GM19467 (cell line): ENCODE results near the gene HDHD3.
"Not testable (repeated sequence)": the region's sequence is repeated elsewhere in the genome, so short reads cannot be mapped to it uniquely, and the experiment has no call there.

Source experiments
- ATAC-seq: cut with Tn5 transposase; IDR thresholded peaks from one replicate; pipeline ENCODE4 v1.9.1; 2021; ENCODE audit warnings: mild to moderate bottlenecking, moderate library complexity; ENCODE audit not compliant: unreplicated experiment

The HDHD3 gene

DNA sequence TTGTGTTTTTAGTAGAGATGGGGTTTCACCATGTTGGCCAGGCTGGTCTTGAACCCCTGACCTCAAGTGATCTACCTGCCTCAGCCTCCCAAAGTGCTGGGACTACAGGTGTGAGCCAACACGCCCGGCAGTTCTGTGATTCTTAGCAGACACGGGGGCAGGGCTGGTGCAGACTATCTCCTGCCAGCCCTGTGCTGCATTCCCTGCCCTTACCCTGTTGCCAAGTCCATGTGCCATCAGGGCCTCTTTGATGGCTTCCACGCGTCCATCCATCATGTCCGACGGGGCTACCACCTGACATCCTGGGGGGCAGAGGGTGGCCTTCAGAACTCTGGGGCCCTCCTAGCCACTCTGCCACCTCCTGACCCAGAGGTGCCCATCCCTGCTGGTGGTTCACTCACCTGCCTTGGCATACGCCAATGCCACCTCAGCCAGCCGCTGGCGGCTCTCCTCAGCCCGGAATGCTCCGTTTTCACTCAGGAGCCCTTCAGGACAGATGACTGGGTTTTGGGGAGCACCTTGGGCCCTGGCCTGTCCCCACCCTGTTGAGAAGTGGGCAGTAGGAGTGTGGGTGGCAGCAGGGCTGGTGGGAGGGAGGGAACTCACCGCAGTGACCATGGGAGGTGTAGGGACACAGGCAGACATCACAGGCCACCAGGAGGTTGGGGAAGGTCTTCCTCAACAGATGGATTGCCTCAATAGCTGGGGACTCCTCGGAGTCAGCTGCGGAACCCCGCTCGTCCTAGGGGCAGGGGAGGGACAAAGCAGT is 13.6 kb upstream of the HDHD3 start:
- ATAC-seq, result no peak

DNA sequence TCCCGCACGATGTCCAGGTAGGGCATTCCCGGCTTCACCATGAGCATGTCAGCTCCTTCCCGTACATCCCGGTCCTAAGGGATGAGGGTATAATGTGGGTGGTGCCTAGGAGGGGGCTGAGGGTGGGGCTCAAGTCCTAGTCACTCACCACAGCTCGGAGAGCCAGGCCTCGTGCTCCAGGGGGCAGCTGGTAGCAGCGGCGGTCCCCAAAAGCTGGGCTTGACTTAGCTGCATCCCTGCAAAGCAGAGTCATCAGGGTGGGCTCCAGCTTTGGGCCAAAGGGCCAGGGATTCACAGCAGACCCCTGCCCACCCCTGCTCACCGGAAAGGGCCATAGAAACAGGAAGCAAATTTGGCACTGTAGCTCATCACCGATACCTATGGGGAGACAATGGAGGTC is 12.7 kb upstream of the HDHD3 start:
- ATAC-seq, result no peak

DNA sequence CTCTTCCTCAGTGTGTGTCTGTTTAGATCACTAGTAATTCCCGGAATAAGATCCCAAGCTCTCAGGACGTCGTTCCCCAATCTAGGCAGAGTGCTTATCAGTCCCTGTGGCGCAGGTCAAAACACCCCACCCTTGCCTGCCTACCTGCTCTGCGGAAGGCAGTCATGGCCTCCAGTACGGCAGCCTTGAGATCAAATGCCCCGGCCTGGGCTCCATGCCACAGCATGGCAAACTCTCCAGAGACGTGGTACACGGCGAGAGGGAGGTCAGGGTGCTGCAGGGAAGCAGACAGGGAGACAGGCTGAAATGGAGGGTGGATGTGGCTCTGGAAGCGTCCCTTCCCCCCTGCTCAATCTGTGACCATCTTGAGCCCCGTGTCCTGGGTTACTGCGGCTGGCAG is 12.0 kb upstream of the HDHD3 start:
- ATAC-seq, result no peak

DNA sequence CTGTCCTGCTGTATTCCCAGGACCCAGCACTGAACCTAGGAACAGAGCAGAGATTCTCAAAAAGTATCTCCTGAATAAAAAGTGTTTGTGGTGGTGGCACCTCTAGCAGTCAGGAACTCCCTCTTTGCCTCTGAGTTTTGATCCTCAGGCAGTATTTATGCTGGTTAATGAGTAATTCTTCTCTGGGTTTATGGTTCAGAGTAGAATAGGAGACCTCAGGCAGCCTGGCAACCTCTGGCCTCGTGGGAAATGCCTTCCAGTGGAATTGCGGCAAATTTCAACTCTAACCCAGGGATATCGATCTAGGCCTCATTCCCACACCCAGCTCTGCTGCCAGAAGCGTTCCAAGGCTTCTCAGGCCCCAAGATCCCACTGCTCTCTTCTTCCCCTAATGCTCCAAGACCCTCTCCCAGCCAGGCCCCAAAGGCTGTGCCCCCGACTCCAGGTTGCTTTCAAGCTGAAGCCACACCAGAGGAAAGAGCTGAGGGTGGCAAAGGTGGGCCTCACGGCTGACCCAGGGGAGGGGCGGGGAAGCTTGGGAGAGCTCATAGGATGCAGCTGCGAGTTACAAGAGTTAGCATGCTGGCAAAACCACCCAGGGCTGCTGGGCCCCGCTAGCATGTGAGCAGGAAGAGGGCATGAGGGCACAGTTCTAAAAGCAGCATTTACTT is 10.9 kb upstream of the HDHD3 start:
- no peak for ATAC-seq

DNA sequence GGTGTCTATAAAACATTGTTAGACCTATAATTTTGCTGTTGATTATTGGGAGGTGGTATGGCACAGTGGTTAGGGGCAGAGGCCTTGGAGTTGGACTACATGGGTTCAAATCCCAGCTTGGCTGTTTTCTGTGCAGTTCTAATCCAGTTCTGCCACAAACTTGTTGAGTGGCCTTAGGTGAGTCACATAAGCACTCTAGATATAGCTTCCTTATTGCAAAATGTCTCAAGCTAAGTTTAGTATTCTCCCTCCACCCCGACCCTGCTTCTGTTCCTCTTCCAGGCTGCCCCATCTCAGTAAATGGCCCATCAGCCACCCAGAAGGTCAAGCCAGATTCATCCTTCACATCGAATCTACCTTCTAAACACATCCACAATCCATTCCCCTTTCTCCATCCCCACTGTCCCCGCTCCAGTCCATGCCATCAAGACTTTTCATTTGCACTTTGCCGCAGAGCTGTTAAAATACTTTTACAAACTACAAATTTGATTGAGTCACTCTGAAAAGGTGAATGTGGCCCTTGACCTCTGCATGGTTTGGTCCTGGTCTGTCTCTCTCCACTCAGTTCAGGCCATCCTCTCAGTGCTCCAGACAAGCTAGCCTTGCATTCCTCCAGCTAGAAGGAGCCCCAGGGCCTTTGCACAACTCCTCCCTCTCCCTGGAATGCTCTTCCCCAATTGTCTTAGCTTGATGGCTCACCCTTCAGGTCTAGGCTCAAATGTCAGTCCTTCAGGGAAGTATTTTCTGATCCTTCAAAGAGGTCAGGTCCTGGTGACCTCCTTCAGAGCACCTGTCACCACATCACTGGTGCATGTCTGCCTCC is 10.0 kb upstream of the HDHD3 start:
- ATAC-seq, result no peak

DNA sequence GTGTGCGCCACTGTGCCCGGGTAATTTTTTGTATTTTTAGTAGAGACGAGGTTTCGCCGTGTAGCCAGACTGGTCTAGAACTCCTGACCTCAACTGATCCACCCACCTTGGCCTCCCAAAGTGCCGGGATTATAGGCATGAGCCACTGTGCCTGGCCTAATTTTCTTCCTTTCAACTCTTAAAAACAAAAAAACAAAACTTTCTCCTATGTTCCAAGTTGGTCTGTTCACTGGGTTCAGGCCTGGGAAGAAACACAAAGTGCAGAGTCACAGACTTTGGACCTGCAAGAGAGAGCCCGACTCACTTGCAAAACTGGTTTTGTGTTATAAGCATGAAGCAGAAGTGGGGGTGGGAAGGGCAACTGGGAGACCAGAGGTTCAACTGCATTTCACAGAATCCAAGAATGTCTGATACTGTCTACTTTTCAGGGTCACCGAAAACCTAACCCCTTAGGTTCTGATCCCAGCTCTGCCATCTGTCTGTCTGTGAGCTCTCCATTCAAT is 5.2 kb upstream of the HDHD3 start:
- ATAC-seq, result no peak

DNA sequence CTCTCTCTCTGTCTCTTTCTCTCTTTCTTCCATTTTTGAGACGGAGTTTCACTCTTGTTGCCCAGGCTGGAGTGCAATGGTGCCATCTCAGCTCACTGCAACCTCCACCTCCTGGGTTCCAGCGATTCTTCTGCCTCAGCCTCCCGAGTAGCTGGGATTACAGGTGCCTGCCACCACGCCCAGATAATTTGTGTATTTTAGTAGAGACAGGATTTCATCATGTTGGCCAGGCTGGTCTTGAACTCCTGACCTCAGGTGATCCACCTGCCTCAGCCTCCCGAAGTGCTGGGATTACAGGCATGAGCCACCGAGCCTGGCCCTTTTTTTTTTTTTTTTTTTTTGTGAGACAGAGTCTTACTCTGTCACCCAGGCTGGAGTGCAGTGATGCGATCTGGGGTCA is 4.7 kb upstream of the HDHD3 start:
- ATAC-seq, result not testable (repeated sequence)

DNA sequence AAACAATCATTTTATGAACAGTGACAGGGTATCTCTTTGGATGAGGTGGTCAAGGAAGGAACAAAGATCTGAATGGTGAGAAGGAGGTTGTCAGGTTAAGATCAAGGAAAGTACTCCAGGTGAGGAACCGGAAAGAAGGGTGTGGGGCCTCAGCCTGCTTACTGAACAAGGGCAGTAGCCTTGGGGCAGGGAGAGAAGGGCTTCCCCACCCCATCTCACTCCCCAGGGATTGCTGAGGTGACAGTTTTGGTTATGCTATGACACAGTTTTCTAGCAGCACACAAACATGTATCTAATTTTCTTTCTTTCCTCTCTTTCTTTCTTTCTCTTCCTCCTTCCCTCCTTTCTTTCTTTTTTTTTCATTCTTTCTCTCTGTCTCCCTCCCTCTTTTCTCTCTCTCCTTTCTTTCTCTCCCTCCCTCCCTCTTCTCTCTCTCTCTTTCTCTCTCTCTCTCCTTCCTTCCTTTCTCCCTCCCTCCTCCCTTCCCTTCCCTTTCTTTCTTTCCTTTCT is 4.1 kb upstream of the HDHD3 start:
- ATAC-seq, result peak; percentile 41

DNA sequence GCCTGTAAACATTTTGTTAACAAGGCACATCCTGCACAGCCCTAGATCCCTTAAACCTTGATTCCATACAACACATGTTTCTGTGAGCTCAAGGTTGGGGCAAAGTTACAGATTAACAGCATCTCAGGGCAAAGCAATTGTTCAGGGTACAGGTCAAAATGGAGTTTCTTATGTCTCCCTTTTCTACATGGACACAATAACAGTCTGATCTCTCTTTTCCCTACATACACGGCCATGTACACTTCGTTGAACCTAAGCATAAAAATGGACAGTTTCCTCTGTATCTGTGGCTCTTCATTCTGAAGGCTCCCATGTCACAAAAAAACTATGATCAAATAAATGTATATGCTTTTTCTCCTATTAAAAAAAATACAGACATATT is 3.0 kb upstream of the HDHD3 start:
- not testable (repeated sequence) for ATAC-seq

DNA sequence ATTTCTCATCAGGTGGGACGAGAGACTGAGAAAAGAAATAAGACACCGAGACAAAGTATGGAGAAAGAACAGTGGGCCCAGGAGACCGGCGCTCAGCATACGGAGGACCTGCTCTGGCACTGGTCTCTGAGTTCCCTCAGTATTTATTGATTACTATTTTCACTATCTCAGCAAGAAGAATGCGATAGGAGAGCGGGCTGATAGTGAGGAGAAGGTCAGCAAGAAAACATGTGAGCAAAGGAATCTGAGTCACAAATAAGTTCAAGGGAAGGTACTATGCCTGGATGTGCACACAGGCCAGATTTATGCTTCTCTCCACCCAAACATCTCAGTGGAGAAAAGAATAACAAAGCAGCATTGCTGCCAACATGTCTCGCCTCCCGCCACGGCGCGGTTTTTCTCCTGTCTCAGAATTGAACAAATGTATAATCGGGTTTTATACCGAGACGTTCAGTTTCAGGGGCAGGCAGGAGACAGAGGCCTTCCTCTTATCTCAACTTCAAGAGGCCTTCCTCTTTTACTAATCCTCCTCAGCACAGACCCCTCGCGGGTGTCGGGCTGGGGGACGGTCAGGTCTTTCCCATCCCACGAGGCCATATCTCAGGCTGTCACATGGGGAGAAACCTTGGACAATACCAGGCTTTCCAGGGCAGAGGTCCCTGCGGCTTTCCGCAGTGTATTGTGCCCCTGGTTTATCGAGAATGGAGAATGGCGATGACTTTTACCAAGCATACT is 2.5 kb upstream of the HDHD3 start:
- not testable (repeated sequence) for ATAC-seq

DNA sequence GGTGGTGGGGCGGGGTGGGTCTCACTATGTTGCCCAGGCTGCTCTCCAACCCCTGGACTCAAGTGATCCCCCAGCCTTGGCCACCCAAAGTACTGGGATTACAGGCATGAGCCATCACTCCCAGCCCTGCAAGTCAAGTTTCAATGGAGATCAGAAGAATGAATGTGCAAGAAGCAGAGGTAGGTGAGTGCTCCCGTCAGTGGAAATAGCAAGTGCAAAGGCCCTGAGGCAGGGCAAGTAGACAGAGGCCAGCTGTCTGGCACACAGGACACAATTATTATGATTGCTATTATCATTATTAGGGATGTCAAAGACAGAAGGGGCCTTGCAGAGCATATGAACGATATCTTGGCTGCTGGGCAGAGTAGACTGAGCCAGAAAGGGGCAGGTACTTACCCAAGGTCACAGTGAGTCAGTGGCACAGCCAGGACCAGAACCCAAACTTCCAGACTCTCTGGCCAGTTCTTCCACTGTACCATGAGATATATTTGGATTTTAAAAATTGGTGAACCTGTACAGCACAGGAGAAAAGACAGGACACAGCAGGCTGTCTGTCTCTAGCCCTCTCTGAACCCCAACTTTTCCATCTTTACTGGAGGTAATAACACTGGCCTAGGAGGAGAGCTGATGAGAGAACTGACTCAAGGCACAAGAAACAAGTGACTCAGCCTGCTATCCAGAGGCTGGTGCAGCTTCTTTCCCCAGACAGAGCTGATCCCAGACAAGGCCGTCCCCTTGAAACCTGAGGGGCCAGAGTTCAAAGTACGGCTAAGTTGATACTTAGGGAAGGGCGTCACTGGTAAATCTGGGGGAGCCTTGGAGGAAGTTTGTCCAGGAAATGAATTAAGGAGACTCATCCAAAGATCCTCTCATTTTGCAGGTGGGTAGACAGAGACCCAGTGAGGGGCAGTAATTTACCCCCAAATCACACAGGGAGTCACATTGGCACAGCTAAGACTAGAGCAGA is 1.4 kb downstream of the HDHD3 start:
- no peak for ATAC-seq

DNA sequence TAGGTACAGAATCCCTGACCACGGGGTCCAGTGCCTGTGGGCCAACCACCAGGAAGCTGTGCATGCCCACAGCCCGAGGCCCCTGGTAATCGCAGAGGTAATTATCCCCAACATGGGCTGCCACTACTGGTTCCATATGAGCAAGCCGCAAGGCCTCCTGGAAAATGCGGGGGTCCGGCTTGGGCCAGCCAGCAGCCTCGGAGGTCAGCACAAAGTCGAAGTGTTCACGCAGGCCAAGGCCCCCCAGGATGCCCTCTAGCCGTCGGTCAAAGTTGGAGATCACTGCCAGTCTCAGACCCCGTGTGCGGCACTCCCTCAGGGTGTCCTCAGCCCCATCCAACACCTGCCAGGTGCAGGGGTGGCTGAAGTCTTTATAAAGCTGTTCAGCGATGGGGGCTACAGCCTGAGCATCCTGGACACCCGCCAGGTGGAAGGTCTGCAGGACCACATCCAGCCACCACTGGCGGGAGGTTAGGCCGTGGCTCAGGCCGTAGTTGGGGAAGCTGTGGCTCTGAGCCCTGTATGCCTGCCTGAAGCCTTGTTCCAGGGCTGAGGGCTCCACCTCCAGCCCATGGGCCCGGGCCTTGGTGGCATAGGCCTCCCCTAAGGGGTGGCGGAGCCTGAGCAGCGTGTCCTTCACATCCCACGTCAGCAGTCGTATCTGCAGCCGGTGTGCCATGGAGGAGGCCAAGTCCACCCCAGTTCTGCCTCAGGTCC is 3.0 kb downstream of the HDHD3 start:
- ATAC-seq, result no peak

DNA sequence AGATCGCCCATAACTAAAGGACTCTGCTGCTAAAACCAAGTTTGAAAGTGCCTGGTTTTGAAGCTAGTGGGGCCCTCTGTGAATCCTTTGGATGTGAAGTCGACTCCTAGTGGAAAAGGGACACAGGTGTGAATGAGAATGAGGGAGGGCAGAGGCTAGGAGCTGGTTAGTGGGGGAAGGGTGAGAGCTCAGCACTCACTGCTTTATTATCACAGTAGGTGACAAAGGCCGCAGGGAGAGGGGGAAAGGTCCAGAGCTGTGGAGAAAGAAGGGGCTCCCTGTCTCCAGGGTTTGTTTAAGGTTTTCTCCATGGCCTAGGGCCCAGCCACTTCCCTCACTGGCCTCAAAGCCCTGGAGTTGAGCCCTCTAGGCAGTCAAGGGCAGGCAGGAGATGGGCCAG is 3.5 kb downstream of the HDHD3 start:
- ATAC-seq, result no peak

DNA sequence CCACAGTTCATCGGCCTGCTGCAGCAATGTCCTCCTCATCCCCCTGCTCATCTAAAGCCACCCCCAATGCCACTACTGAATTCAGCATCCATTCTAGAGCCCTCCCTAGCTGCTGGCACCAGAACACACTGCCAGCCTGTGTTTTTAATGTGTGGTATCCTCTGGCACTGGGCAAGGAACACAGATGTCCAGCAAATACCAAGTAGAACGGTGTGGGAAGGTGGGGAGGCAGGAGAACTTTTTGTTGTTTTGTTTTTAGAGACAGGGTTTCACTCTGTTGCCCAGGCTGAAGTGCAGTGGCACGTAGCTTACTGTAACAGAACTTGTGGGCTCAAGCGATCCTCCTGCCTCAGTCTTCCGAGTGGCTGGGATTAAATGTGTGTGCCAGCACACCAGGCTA is 4.7 kb downstream of the HDHD3 start:
- no peak for ATAC-seq

DNA sequence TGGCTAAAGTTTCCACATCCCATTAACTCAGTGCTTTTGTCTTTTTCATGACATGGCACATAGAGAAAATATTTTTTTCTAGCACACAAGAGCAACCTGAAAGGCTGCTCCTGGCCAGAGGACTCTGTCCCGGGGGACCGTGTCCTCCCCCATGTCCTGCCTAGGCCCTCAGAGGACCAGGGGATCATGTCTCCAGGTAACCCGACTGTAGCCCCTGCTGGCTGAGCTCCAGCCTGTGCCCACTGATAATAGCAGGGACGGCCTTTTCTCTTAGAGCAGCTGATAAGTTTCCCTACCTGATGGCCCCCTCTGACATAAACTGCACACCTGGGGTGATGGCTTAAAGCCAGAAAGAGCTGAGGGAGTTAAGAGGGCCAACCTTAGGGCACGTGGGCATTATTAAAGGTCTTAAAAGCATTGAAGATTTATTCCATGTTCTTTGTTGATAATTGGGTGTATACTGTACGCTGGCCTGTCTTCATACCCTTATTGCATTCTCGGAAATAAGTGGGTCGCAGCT is 5.9 kb downstream of the HDHD3 start:
- no peak for ATAC-seq

DNA sequence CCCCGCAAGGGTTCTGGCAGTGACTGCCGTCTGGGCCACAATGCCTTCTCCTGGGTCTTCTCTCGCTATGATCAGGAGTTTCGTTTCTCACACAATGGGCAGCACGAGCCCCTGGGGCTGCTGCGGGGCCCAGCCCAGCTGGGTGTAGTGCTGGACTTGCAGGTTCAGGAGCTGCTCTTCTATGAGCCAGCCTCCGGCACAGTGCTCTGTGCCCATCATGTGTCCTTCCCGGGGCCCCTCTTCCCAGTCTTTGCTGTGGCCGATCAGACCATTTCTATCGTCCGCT is 7.0 kb downstream of the HDHD3 start:
- ATAC-seq, result no peak

DNA sequence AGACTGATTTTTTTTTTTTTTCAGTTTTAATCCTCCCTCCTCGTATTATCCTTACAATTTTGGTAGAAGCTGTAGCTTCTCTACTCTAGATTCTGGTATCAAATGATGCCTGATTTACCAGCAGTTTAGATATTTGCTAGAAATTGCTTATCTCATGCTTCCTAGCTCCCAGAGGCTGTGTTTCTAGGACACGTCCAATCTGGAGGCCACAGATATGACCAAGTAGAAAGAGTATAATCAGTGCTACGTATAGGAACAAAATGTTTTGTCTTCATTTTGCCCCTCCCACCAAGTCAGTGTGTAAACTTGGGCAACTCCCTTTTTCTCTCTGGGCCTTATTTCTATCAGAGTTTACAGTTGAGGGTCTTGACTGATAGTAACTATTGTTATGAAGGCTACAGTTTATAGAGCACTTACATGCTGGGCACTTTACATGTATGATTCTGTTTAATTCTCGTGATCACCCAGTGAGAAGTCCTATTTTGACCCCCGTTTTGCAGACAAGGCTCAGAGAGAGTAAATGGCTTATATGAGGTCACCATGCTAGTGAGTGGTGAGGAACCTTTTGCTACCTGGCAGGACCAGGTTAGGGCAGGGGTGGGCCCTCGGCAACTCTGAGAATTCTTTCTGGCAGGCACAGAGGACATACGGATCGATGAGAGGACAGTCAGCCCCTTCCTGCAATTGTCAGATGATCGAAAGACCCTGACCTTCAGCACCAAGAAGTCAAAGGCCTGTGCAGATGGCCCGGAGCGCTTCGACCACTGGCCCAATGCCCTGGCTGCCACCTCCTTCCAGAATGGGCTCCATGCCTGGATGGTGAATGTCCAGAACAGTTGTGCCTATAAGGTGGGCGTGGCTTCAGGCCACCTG is 7.6 kb downstream of the HDHD3 start:
- no peak for ATAC-seq
